ENCODE measurements around the gene RHOF. TPM values are rescaled to one million over a fixed set of nuclear protein-coding genes. Genes with fewer than 3 reads are reported as not detected.

The RHOF gene
- polyA plus RNA-seq, 1 of the 3 experiments (the other 2 are of a cell fraction) = 5.0 TPM

GRCh38 chr12:121799156-121799841 lies 5.8 kb upstream of the RHOF start:
- Histone ChIP-seq H3K4me3 (ENCODE audit: low read depth in 2 of 2, low read length in 1 of 2) (peak overlapping the region; percentile 68 to 73), H3K4me2 (peak overlapping the region; percentile 86), H3K9me2 (no peaks in the 10 kb centered on the region), H3K27me3 (ENCODE audit: insufficient read depth) (no peaks in the 10 kb centered on the region), H3K4me1 (ENCODE audit: control insufficient read depth in 1 of 2, insufficient read depth in 2 of 2, low read depth in 1 of 2, low read length in 1 of 2) (peaks cover 40 to 51% of the 10 kb centered on the region in 2 experiments), H3K9me3 (no peaks in the 10 kb centered on the region), H3K27ac (ENCODE audit: low read depth in 2 of 2, low read length in 1 of 2) (peak overlapping the region; percentile 98 to 99), H4K20me1 (ENCODE audit: insufficient read depth) (no peaks in the 10 kb centered on the region; the same call in 1 of the 2 replicates), H3K36me3 (replicated peaks in 1 of 2; ENCODE audit: control insufficient read depth in 1 of 2, insufficient read depth in 2 of 2, low read length in 1 of 2) (peaks cover 8 to 11% of the 10 kb centered on the region in 2 experiments), H3K9ac (peak overlapping the region; percentile 88), H2AFZ (ENCODE audit: low read depth) (no peak overlapping the region), H3F3A (replicated peaks; ENCODE audit: insufficient read depth) (peaks cover 59% of the 10 kb centered on the region), H3K79me2 (ENCODE audit: insufficient read depth) (peaks cover 64% of the 10 kb centered on the region)
- DNase-seq = peak; percentile 75
- POLR2A ChIA-PET = interaction anchor here (1.4 to 7.0 kb wide), 3 partner anchors 7 to 89 kb away, joined by 4 to 79 read pairs (median 34); partner anchors contain the start of gene PSMD9
- CTCF ChIA-PET = interaction anchor here (8.8 to 16.0 kb wide), 2 partner anchors 10 to 24 kb away, joined by 382 to 675 read pairs; partner anchors contain the start of gene SETD1B
- TF ChIP-seq POLR2AphosphoS5 (IDR thresholded peaks at IDR 0.05; ENCODE audit: low read depth, low read length) (no peak), PBX3 (IDR thresholded peaks at IDR 0.05) (peak; percentile 87), FOXM1 (IDR thresholded peaks at IDR 0.05; ENCODE audit: low read depth) (no peak), FOXJ3 (CRISPR knock-in tag; IDR thresholded peaks at IDR 0.05) (no peak)
- TF ChIP-seq, protein P1, sequence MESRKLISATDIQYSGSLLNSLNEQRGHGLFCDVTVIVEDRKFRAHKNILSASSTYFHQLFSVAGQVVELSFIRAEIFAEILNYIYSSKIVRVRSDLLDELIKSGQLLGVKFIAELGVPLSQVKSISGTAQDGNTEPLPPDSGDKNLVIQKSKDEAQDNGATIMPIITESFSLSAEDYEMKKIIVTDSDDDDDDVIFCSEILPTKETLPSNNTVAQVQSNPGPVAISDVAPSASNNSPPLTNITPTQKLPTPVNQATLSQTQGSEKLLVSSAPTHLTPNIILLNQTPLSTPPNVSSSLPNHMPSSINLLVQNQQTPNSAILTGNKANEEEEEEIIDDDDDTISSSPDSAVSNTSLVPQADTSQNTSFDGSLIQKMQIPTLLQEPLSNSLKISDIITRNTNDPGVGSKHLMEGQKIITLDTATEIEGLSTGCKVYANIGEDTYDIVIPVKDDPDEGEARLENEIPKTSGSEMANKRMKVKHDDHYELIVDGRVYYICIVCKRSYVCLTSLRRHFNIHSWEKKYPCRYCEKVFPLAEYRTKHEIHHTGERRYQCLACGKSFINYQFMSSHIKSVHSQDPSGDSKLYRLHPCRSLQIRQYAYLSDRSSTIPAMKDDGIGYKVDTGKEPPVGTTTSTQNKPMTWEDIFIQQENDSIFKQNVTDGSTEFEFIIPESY (IDR thresholded peaks at IDR 0.05; ENCODE audit: borderline replicate concordance, low read depth) = no peak
- TF ChIP-seq, protein P2, sequence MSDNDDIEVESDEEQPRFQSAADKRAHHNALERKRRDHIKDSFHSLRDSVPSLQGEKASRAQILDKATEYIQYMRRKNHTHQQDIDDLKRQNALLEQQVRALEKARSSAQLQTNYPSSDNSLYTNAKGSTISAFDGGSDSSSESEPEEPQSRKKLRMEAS (IDR thresholded peaks at IDR 0.05; ENCODE audit: low read depth) = 0 out of 2 replicates have a peak, but pooled peaks have one; percentile 17
- TF ChIP-seq, protein P3, sequence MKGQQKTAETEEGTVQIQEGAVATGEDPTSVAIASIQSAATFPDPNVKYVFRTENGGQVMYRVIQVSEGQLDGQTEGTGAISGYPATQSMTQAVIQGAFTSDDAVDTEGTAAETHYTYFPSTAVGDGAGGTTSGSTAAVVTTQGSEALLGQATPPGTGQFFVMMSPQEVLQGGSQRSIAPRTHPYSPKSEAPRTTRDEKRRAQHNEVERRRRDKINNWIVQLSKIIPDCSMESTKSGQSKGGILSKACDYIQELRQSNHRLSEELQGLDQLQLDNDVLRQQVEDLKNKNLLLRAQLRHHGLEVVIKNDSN (IDR thresholded peaks at IDR 0.05; ENCODE audit: borderline replicate concordance, low read depth) = no peak
- whole genome bisulfite sequencing (ENCODE audit: low lambda C conversion rate) = 29% methylated on average over 13 of the region's 30 CpGs

- CTCF ChIA-PET = interaction anchor here (0.8 to 16.0 kb wide), 7 partner anchors 11 to 101 kb away, joined by 3 to 675 read pairs (median 7); partner anchors contain the start of genes PSMD9, SETD1B and TMEM120B
- TF ChIP-seq TCF12 (IDR thresholded peaks at IDR 0.05) = no peak
- TF ChIP-seq, protein P3 (IDR thresholded peaks at IDR 0.05; ENCODE audit: borderline replicate concordance, low read depth) = no peak
- H3K27me3 ChIP-seq (ENCODE audit: insufficient read depth) = no peaks in the 10 kb centered on the region
- H4K20me1 ChIP-seq (ENCODE audit: insufficient read depth) = no peaks in the 10 kb centered on the region; the same call in 1 of the 2 replicates
- H3K9me2 ChIP-seq = no peaks in the 10 kb centered on the region
- peak overlapping the region; percentile 53 to 73 for H3K4me3 ChIP-seq (ENCODE audit: low read depth in 2 of 2, low read length in 1 of 2)
- H3K4me1 ChIP-seq (ENCODE audit: control insufficient read depth in 1 of 2, insufficient read depth in 2 of 2, low read depth in 1 of 2, low read length in 1 of 2) = peaks cover 40 to 55% of the 10 kb centered on the region in 2 experiments
- H3K9ac ChIP-seq = peak overlapping the region; percentile 60
- WGBS (ENCODE audit: low lambda C conversion rate) = 77% methylated on average over 10 of the region's 10 CpGs
- peaks cover 59% of the 10 kb centered on the region for H3F3A ChIP-seq (replicated peaks; ENCODE audit: insufficient read depth)
- peaks cover 64% of the 10 kb centered on the region for H3K79me2 ChIP-seq (ENCODE audit: insufficient read depth)
- no peak for DNase-seq
- POLR2A ChIA-PET = interaction anchor here (1.0 to 7.0 kb wide), 5 partner anchors 8 to 90 kb away, joined by 3 to 79 read pairs (median 4); partner anchors contain the start of gene PSMD9
- H3K4me2 ChIP-seq = peak overlapping the region; percentile 86
- no peaks in the 10 kb centered on the region for H3K9me3 ChIP-seq
- no peak overlapping the region for H2AFZ ChIP-seq (ENCODE audit: low read depth)
- H3K27ac ChIP-seq (ENCODE audit: low read depth in 2 of 2, low read length in 1 of 2) = peak overlapping the region; percentile 98 to 99
- peaks cover 8 to 11% of the 10 kb centered on the region in 2 experiments for H3K36me3 ChIP-seq (replicated peaks in 1 of 2; ENCODE audit: control insufficient read depth in 1 of 2, insufficient read depth in 2 of 2, low read length in 1 of 2)
Measured at GRCh38 chr12:121798787-121799155, 5.3 kb upstream of the RHOF start.

Data from SK-N-SH (cell line).